Liver (tissue), 9 donors: Measurements from ENCODE around the gene HES5. TPM values are rescaled to one million over a fixed set of nuclear protein-coding genes. Genes with fewer than 3 reads are reported as not detected.

Source experiments
- DNase-seq: peaks from one replicate; pipeline ENCODE4 v3.0.0-alpha.2; 2017; ENCODE audit warnings: low spot score
- H3K27ac ChIP-seq, 2 donors: one replicate each; pipeline ENCODE4 v1.7.0; 2013; ENCODE audit warnings: inconsistent platforms in 2 of 2, low read length in 2 of 2, control low read depth in 1 of 2, low read depth in 1 of 2, mild to moderate bottlenecking in 1 of 2
- H3K27me3 ChIP-seq, 4 donors: one replicate each; pipeline versions ENCODE4 v1.6.1 to v1.7.0; 2013; ENCODE audit warnings: low read length in 3 of 4, inconsistent platforms in 1 of 4, mild to moderate bottlenecking in 1 of 4, moderate library complexity in 1 of 4; ENCODE audit not compliant: control insufficient read depth in 4 of 4, insufficient read depth in 4 of 4
- H3K36me3 ChIP-seq, 4 donors: one replicate each; pipeline versions ENCODE4 v1.6.1 to v1.7.0; 2013; ENCODE audit warnings: low read length in 3 of 4, mild to moderate bottlenecking in 3 of 4, low read depth in 1 of 4, moderate library complexity in 1 of 4; ENCODE audit not compliant: control insufficient read depth in 4 of 4, insufficient read depth in 3 of 4
- H3K4me1 ChIP-seq, 4 donors: one replicate each; pipeline versions ENCODE4 v1.6.1 to v1.7.0; 2013; ENCODE audit warnings: low read length in 3 of 4, mild to moderate bottlenecking in 3 of 4, moderate library complexity in 1 of 4; ENCODE audit not compliant: control insufficient read depth in 4 of 4, insufficient read depth in 4 of 4
- H3K4me3 ChIP-seq, 3 donors: one replicate each; pipeline versions ENCODE4 v1.6.1 to v1.7.0; 2013; ENCODE audit warnings: low read length in 3 of 3, control low read depth in 1 of 3, low read depth in 1 of 3, mild to moderate bottlenecking in 1 of 3
- H3K9ac ChIP-seq, 2 donors: one replicate each; pipeline ENCODE4 v1.7.0; 2013; ENCODE audit warnings: low read length in 2 of 2, mild to moderate bottlenecking in 2 of 2, moderate library complexity in 2 of 2, control low read depth in 1 of 2, low read depth in 1 of 2
- H3K9me3 ChIP-seq, 4 donors: one replicate each; pipeline versions ENCODE4 v1.6.1 to v1.7.0; 2013; ENCODE audit warnings: low read length in 3 of 4; ENCODE audit not compliant: control insufficient read depth in 4 of 4
- ATF3 ChIP-seq: IDR thresholded peaks from 2 replicates; pipeline ENCODE4 v1.6.1; 2016; ENCODE audit warnings: antibody characterized with exemption
- CTCF ChIP-seq: fragments of 150-350 bp; IDR thresholded peaks from 2 replicates; pipeline ENCODE4 v1.5.1; 2017; ENCODE audit warnings: improper control_type of control experiment, low read depth, low read length; ENCODE audit not compliant: missing input control
- EGR1 ChIP-seq, 2 donors: IDR thresholded peaks; 2 replicates each; pipeline ENCODE4 v1.6.1; 2016 to 2018; ENCODE audit warnings: antibody characterized with exemption in 2 of 2, low read depth in 2 of 2
- FOXA1 ChIP-seq: IDR thresholded peaks from 2 replicates; pipeline ENCODE4 v1.6.1; 2016; ENCODE audit warnings: antibody characterized with exemption
- FOXA2 ChIP-seq: IDR thresholded peaks from 2 replicates; pipeline ENCODE4 v1.6.1; 2016; ENCODE audit warnings: antibody characterized with exemption
- GABPA ChIP-seq, 2 donors: IDR thresholded peaks in 1 of 2; conservative IDR thresholded peaks in 1 of 2; 2 replicates each; pipeline ENCODE4 v1.6.1; 2016; ENCODE audit warnings: antibody characterized with exemption in 2 of 2, mild to moderate bottlenecking in 1 of 2, moderate library complexity in 1 of 2
- HNF4A ChIP-seq, 2 donors: conservative IDR thresholded peaks; 2 replicates each; pipeline ENCODE4 v1.6.1; 2016; ENCODE audit warnings: antibody characterized with exemption in 2 of 2, mild to moderate bottlenecking in 2 of 2
- HNF4G ChIP-seq: IDR thresholded peaks from 2 replicates; pipeline ENCODE4 v1.6.1; 2016; ENCODE audit warnings: antibody characterized with exemption
- JUND ChIP-seq, 2 donors: IDR thresholded peaks; 2 replicates each; pipeline ENCODE4 v1.6.1; 2016; ENCODE audit warnings: antibody characterized with exemption in 2 of 2
- MAX ChIP-seq: IDR thresholded peaks from 2 replicates; pipeline ENCODE4 v1.6.1; 2016; ENCODE audit warnings: antibody characterized with exemption
- NR2F2 ChIP-seq: IDR thresholded peaks from 2 replicates; pipeline ENCODE4 v1.6.1; 2016; ENCODE audit warnings: antibody characterized with exemption
- RAD21 ChIP-seq, 2 donors: IDR thresholded peaks; 2 replicates each; pipeline ENCODE4 v1.6.1; 2016; ENCODE audit warnings: antibody characterized with exemption in 2 of 2, mild to moderate bottlenecking in 2 of 2
- REST ChIP-seq: IDR thresholded peaks from 2 replicates; pipeline ENCODE4 v1.6.1; 2016; ENCODE audit warnings: antibody characterized with exemption, mild to moderate bottlenecking
- RXRA ChIP-seq, 2 donors: IDR thresholded peaks; 2 replicates each; pipeline ENCODE4 v1.6.1; 2017 to 2018; ENCODE audit warnings: antibody characterized with exemption in 2 of 2, mild to moderate bottlenecking in 1 of 2
- SP1 ChIP-seq: IDR thresholded peaks from 2 replicates; pipeline ENCODE4 v1.6.1; 2018; ENCODE audit warnings: antibody characterized with exemption, mild to moderate bottlenecking
- TAF1 ChIP-seq: conservative IDR thresholded peaks from 2 replicates; pipeline ENCODE4 v1.6.1; 2016; ENCODE audit warnings: antibody characterized with exemption, mild to moderate bottlenecking
- YY1 ChIP-seq: IDR thresholded peaks from 2 replicates; pipeline ENCODE4 v1.6.1; 2016; ENCODE audit warnings: antibody characterized with exemption, mild to moderate bottlenecking
- ZBTB33 ChIP-seq: IDR thresholded peaks from 2 replicates; pipeline ENCODE4 v1.6.1; 2016; ENCODE audit warnings: antibody characterized with exemption
- WGBS: extraction: QIAGEN DNeasy Blood & Tissue Kit; methylation state at CpG from one replicate; pipeline ENCODE4 v1.1.7; 2013; 5-methylcytosine and 5-hydroxymethylcytosine counted together
- polyA plus RNA-seq, 2 donors: library from polyadenylated mRNA; stranded (reverse) in 1 of 2; unstranded in 1 of 2; fragments of 200-250 nt in 1 of 2; fragments of >200 nt in 1 of 2; fragmentation: Nextera tagmentation in 1 of 2; extraction: Ambion mirVana in 1 of 2; gene quantifications; one replicate each; pipeline versions ENCODE4 v1.2.1 to v1.2.3, GENCODE V29; 2013 to 2015
- total RNA-seq, 2 donors: library from RNA; depleted of rRNA; stranded (reverse); fragments of >200 nt; gene quantifications; one replicate each; pipeline ENCODE4 v1.2.3, GENCODE V29; 2014
- donor health status: healthy.
- donor health status: healthy.
- donor health status: healthy.
- donor health status: healthy.
- donor health status: healthy.

HES5 gene
- total and polyA plus RNA-seq, 4 donors = 0.08 to 0.93 TPM; not detected in 2

GRCh38 chr1:2508180-2508579 lies 21.9 kb downstream of the HES5 start:
- H3K27me3 ChIP-seq = no peaks in the 10 kb centered on the region
- H3K36me3 ChIP-seq = peaks cover 14 to 52% (median 25%) of the 10 kb centered on the region in 4 donors
- TF ChIP-seq SP1 (no peak), ZBTB33 (no peak), CTCF (no peak), EGR1 (IDR thresholded peaks at IDR 0.05; ENCODE audit: low read depth in 2 of 2) (no peak), RXRA (IDR thresholded peaks at IDR 0.05) (no peak), YY1 (no peak), HNF4G (no peak), JUND (IDR thresholded peaks at IDR 0.05) (no peak), FOXA1 (no peak), TAF1 (no peak), MAX (no peak), HNF4A (conservative IDR thresholded peaks at IDR 0.05) (no peak), NR2F2 (no peak), RAD21 (IDR thresholded peaks at IDR 0.05) (no peak), ATF3 (no peak), REST (no peak), GABPA (IDR thresholded peaks at IDR 0.05 in 1 of 2, conservative IDR thresholded peaks at IDR 0.05 in 1 of 2) (no peak), FOXA2 (no peak)
- H3K27ac ChIP-seq = no peak overlapping the region
- DNase-seq = no peak
- peaks cover 0 to 24% (median 16%) of the 10 kb centered on the region in 4 donors for H3K4me1 ChIP-seq
- no peak overlapping the region for H3K9ac ChIP-seq
- H3K4me3 ChIP-seq = no peak overlapping the region
- 92% methylated on average over 24 of the region's 24 CpGs for WGBS
- H3K9me3 ChIP-seq = no peaks in the 10 kb centered on the region
